Measurements from ENCODE around the gene CNGA4. TPM values are rescaled to one million over a fixed set of nuclear protein-coding genes. Genes with fewer than 3 reads are reported as not detected.

Gene CNGA4
- total RNA-seq, 1 donor from 2014 or later: not detected

- H3K9me3 ChIP-seq: no peaks in the 10 kb centered on the region
- H3K27me3 ChIP-seq: no peaks in the 10 kb centered on the region
- intact Hi-C loops (cut with DNase I): no loop called here
- no peak for DNase-seq (ENCODE audit: low spot score in 2 of 2)
- peaks cover 70 to 95% of the 10 kb centered on the region in 2 donors for H3K36me3 ChIP-seq
- no peak for TF ChIP-seq CTCF (IDR thresholded peaks at IDR 0.05)
- H3K4me1 ChIP-seq: no peaks in the 10 kb centered on the region
- H3K4me3 ChIP-seq: no peak overlapping the region
- no peak overlapping the region for H3K27ac ChIP-seq
Measured at GRCh38 chr11:6214530-6214929, 24.4 kb upstream of the CNGA4 start.

DNA sequence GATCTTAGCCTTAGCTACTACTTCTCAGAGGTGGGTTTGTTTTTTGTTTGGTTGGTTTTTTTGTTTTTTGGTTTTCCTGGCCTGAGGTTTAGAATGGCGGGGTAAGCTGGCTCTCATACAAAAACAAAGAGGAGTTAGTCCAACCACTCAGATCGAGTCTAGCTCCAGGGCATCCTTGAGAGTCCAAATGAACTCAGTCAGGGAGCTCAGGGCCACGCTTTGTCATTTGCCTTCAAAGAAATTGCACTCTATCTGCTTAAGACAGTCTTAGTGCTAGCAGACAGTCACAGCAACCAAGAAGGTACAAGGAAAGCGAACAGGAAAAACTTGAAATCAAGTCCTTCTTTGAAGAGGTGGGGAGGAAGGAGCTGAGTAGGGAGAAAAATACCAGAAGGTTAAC, 22.4 kb upstream of the CNGA4 start:
- Histone ChIP-seq H3K4me1 (no peaks in the 10 kb centered on the region), H3K9me3 (no peaks in the 10 kb centered on the region), H3K36me3 (peaks cover 71 to 94% of the 10 kb centered on the region in 2 donors), H3K27me3 (no peaks in the 10 kb centered on the region), H3K4me3 (no peak overlapping the region), H3K27ac (no peak overlapping the region)
- no peak for TF ChIP-seq CTCF (IDR thresholded peaks at IDR 0.05)
- intact Hi-C loops (cut with DNase I): no loop called here
- no peak for DNase-seq (ENCODE audit: low spot score in 2 of 2)

DNA sequence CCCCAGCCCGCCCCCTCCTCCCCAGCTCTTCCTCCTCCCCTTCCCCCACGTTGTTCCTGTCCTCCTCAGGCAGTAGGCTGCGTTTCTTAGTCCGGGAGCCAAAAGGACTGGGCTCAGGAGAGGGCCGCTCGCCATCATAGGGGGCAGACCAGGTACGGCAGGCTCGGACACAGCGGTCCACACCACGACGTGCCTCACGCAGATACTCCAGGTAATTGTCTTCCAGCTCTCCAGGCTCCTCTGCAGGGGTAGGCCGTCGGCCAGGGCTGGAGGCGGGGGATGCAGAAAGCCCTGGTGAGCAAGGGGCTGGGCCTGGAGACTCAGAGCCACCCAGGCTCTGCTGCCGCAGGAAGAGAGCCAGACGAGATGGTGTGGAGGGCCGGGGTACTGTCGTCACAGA, 21.2 kb upstream of the CNGA4 start:
- intact Hi-C loops (cut with DNase I): no loop called here
- Histone ChIP-seq H3K4me1 (no peaks in the 10 kb centered on the region), H3K27ac (no peak overlapping the region), H3K36me3 (peaks cover 76 to 94% of the 10 kb centered on the region in 2 donors), H3K27me3 (no peaks in the 10 kb centered on the region), H3K4me3 (no peak overlapping the region), H3K9me3 (no peaks in the 10 kb centered on the region)
- no peak for DNase-seq (ENCODE audit: low spot score in 2 of 2)
- TF ChIP-seq CTCF (IDR thresholded peaks at IDR 0.05): no peak

DNA sequence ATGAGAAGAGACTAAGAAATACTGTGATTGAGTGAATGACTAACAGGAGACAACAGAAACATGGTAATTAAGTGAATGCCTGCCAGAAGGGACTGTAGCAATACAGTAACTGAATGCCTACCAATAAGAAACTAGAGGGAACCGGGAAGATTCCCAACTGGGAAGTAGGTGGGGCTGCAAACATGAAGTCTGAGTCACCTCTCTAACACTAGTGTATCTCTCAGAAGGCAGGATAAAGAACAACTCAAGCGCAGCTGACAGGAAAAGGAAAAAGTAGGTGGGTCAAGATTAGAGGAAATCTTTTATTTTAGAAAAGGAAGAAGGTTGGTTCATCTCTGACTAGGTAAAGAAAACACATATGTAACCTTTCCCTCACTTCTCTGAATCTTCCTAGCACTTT, 19.5 kb upstream of the CNGA4 start:
- Histone ChIP-seq H3K27ac (no peak overlapping the region), H3K36me3 (peaks cover 79 to 96% of the 10 kb centered on the region in 2 donors), H3K4me1 (no peaks in the 10 kb centered on the region), H3K9me3 (no peaks in the 10 kb centered on the region), H3K4me3 (no peak overlapping the region), H3K27me3 (no peaks in the 10 kb centered on the region)
- no peak for DNase-seq (ENCODE audit: low spot score in 2 of 2)
- intact Hi-C loops (cut with DNase I): no loop called here
- no peak for TF ChIP-seq CTCF (IDR thresholded peaks at IDR 0.05)

DNA sequence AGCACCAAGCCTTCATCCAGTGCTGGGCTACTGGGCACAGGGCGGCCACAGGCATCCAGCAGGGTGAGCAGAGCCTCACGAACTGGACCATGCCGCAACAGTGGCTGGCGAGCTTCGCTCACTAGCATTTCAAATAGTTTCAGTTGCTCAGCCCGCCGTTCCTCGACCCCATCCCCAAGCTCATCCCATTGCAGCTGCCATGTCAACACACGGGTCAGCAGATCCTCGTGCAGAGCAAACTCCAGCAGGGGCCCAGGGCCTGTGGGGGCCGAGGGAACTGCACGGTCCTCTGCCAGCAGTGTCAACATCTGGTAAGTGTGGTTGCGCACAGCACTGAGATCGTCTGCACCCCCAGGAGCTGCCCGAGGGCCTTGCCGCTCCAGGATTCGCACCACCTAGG, 15.0 kb upstream of the CNGA4 start:
- no peak for DNase-seq (ENCODE audit: low spot score in 2 of 2)
- no peak overlapping the region for H3K4me3 ChIP-seq
- intact Hi-C loops (cut with DNase I): no loop called here
- no peaks in the 10 kb centered on the region for H3K9me3 ChIP-seq
- no peak for TF ChIP-seq CTCF (IDR thresholded peaks at IDR 0.05)
- H3K36me3 ChIP-seq: peaks cover 50 to 53% of the 10 kb centered on the region in 2 donors
- H3K27ac ChIP-seq: no peak overlapping the region
- peaks cover 0 to 2% of the 10 kb centered on the region in 2 donors for H3K4me1 ChIP-seq
- no peaks in the 10 kb centered on the region for H3K27me3 ChIP-seq

GRCh38 chr11:6224421-6224820, 14.5 kb upstream of the CNGA4 start:
- H3K27me3 ChIP-seq: no peaks in the 10 kb centered on the region
- no peaks in the 10 kb centered on the region for H3K9me3 ChIP-seq
- peaks cover 45 to 48% of the 10 kb centered on the region in 2 donors for H3K36me3 ChIP-seq
- intact Hi-C loops (cut with DNase I): no loop called here
- no peak overlapping the region for H3K27ac ChIP-seq
- peaks cover 0 to 2% of the 10 kb centered on the region in 2 donors for H3K4me1 ChIP-seq
- no peak for TF ChIP-seq CTCF (IDR thresholded peaks at IDR 0.05)
- DNase-seq (ENCODE audit: low spot score in 2 of 2): no peak
- no peak overlapping the region for H3K4me3 ChIP-seq

All from ascending aorta (tissue), 2 donors.